GM10847 (cell line): ENCODE measurements around the gene GSTM3.

Experiments used
- POLR2A ChIP-seq: IDR thresholded peaks from 2 replicates; pipeline ENCODE4 v1.6.1; 2011; ENCODE audit not compliant: insufficient read length; ENCODE audit errors: extremely low read depth

Gene GSTM3

DNA sequence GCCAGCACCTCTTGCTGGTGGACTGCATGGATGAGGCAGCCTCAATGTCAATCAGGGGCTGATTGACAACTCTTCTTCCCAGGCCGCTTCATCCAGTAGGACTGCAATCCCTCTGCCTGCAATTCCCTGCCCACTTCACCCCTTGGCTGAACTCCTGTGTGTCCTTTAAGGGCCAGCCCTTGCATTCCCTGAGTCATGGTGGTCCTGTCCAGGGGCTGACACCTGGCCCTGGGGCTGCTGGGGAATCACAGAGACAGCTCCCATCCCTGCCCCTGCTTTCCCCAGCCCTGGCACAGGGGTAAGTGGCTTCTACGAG lies 27.5 kb upstream of the GSTM3 start:
- TF ChIP-seq POLR2A = no peak

- no peak for TF ChIP-seq POLR2A
These were observed 26.9 kb upstream of the GSTM3 start for GRCh38 chr1:109767637-109768334.

- TF ChIP-seq POLR2A = no peak
These were observed 25.2 kb upstream of the GSTM3 start for GRCh38 chr1:109765896-109766615.

DNA sequence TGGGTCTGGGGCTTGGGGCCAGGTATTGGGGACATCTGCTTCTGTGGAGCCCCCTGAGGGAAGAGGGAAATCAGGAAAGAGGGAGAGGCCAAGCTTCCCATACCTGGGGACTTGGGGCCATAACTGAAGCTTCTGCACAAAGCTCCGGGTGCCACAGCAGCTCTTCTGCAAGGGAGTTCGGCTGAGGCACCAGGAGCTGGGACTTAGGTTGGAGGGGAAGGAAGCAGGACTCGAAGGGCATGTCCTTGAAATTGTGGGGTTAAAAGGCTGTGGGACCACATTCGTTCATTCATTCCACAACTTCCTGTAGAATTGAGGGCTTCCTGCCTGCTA lies 24.6 kb upstream of the GSTM3 start:
- TF ChIP-seq POLR2A = no peak

DNA sequence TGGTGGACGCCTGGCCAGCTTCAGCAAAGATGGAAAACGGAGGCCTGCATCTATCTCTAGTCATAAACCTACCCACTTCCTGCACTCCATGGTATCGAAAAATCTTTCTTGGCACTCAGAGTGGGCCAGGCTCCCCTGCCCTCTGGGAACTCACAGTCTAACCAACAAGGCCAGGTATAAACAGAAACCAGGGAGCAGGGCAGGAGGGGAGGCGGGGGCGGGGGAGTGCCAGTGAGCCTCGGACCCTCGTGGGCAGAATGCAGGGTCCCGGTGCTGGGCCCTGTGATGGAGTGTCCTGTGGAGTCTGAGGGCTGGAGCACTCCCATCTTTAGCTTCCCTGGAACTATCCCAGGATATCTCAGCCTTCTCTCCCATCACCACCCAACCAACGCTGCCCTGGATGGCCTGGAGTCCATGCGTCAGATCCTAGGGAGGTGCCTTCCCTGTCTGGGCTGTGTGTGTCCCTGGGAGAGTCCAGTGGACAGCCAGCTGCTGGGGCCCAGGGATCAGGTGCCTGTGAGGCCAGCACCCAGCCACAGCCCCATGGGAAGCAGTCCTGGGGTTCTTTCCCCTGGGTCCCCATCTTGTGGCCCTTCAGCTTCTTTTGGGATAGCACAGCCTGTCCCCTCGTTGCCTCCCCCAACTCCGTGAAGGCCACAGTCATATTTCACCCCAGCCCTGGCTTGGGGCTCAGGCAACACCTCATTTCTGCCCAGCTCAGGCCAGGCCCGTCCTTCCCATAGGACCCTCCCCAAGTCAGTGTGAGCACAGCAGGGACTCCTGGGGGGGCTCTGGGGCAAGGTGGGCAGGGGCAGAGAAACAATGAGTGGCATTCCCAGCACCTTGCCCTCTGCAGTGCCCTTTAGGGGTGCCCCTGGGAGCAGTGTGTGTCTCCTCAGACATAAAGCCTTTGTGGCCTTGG lies 24.0 kb upstream of the GSTM3 start:
- TF ChIP-seq POLR2A = no peak

GRCh38 chr1:109763646-109764415 lies 23.0 kb upstream of the GSTM3 start, which contains the start of gene EPS8L3:
Gene EPS8L3, minus strand, starts transcription at chr1:109763923. Its CDS starts 2,174 bp downstream, at chr1:109761749.
- no peak for TF ChIP-seq POLR2A

GRCh38 chr1:109762821-109763645 lies 22.2 kb upstream of the GSTM3 start:
- no peak for TF ChIP-seq POLR2A

DNA sequence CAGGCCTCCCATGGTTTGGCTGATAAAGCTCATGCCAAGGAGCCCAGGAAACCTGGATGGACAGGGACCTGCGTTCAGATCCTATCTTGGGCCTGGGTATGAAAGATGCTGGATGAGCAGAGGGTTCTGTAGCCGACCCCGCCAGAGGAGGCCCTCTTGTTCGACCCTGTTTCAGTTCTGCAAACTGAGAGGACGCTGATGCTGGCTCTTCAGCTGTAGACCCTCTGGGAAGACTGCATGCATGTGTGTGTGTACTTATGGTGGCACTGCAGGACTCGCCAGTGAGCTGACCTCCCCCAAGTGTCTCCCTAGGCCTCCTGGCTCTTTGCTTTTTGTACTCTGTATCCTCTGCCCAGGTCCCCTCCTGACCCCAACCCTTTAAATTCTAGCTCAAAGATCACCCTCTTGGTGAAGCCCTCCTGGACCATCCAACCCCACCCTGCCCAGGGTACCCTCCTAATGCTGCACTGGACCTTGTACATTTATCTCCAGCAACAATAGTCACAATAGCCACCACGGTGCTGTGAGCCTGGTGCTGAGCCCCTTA lies 21.3 kb upstream of the GSTM3 start:
- no peak for TF ChIP-seq POLR2A

DNA sequence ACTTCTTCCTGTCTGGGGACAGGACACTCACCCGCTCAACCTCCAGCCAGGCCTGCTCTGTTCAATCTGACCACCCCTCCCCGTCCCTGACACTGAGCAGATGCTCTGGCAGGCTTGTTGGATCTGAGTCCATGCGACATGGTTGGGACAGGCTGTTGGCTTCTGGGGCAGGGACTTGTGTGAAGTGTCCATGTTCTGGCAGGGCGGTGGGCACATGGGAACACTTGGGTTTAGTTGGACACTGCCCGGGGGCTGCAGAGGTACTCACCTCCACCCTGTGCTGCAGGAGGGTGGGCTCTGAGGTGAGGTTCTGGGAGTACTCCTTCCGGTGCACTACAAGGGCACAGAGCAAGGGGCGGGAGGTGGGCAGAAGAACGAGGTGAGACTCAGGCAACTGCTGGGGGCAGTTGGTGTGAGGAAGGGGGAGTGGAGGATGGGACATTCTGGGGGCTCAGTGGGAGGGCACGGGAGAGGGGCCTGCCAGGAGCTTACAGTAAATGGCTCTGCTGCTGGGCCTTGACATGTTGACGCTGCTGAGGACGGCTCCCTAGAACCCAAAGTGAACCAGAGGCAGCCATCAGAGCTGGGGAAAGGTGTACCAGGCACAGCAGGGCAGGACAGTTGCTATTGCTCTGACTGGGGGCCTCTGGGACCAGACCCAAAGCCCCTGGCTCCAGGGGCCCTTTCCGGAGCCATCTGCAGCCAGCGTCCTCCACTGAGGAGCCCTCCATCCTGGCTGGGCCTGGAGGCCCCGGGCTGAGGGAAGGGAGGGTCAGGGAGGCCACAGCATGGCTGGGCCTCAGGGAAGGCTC lies 20.6 kb upstream of the GSTM3 start:
- TF ChIP-seq POLR2A = no peak

GRCh38 chr1:109760581-109761226 lies 19.9 kb upstream of the GSTM3 start:
- no peak for TF ChIP-seq POLR2A

- TF ChIP-seq POLR2A = no peak
These were observed 18.9 kb upstream of the GSTM3 start for GRCh38 chr1:109759513-109760334.
